Left ventricle myocardium inferior (tissue), 1 donor: ENCODE data around the gene ASTN2. TPM values are rescaled to one million over a fixed set of nuclear protein-coding genes. Genes with fewer than 3 reads are reported as not detected.

Experiments used
- DNase-seq: peaks from one replicate; pipeline ENCODE4 v3.0.0-alpha.2; 2020
- H3K27ac ChIP-seq: fragments of 200-600 bp; replicated peaks from 2 replicates; pipeline ENCODE4 v1.8.0; 2021
- H3K27me3 ChIP-seq: fragments of 200-600 bp; 2 replicates; pipeline ENCODE4 v1.8.0; 2021; ENCODE audit warnings: low read depth
- H3K36me3 ChIP-seq: fragments of 200-600 bp; 2 replicates; pipeline ENCODE4 v1.8.0; 2021
- H3K4me1 ChIP-seq: fragments of 200-600 bp; 2 replicates; pipeline ENCODE4 v1.8.0; 2021
- H3K4me3 ChIP-seq: fragments of 200-600 bp; 2 replicates; pipeline ENCODE4 v1.8.0; 2021; ENCODE audit warnings: mild to moderate bottlenecking, moderate library complexity
- H3K9me3 ChIP-seq: fragments of 200-600 bp; replicated peaks from 2 replicates; pipeline ENCODE4 v1.8.0; 2021
- intact Hi-C: fragments of 100-400 bp; cut with micrococcal nuclease; formaldehyde crosslinking; loops from one replicate; pipeline ENCODE4 v1.11.0; 2022
- total RNA-seq: library from RNA; stranded (reverse); fragmentation: NEBNext Ultra II Directional; extraction: Animal tissue kit (Norgen Biotek cat#: 25700); gene quantifications from one replicate; pipeline ENCODE4 v1.2.1, GENCODE V29; 2021
- TF ChIP-seq, protein P1 (sequence below): fragments of 200-600 bp; IDR thresholded peaks from 2 replicates; pipeline ENCODE4 v1.8.0; 2021; ENCODE audit warnings: antibody characterized with exemption, mild to moderate bottlenecking, borderline replicate concordance
- donor health status: DM: no; HTN: yes; CAD: no; lungs with severe emphysema.

Gene ASTN2
- total RNA-seq, 1 donor from 2014 or later = 6.1 TPM

- intact Hi-C loops = no loop called here
- TF ChIP-seq, protein P1, sequence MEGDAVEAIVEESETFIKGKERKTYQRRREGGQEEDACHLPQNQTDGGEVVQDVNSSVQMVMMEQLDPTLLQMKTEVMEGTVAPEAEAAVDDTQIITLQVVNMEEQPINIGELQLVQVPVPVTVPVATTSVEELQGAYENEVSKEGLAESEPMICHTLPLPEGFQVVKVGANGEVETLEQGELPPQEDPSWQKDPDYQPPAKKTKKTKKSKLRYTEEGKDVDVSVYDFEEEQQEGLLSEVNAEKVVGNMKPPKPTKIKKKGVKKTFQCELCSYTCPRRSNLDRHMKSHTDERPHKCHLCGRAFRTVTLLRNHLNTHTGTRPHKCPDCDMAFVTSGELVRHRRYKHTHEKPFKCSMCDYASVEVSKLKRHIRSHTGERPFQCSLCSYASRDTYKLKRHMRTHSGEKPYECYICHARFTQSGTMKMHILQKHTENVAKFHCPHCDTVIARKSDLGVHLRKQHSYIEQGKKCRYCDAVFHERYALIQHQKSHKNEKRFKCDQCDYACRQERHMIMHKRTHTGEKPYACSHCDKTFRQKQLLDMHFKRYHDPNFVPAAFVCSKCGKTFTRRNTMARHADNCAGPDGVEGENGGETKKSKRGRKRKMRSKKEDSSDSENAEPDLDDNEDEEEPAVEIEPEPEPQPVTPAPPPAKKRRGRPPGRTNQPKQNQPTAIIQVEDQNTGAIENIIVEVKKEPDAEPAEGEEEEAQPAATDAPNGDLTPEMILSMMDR = no peak
- H3K4me1 ChIP-seq = no peaks in the 10 kb centered on the region
- H3K36me3 ChIP-seq = no peaks in the 10 kb centered on the region
- H3K27ac ChIP-seq = no peak overlapping the region
- H3K27me3 ChIP-seq = peaks cover 30% of the 10 kb centered on the region
- no peaks in the 10 kb centered on the region for H3K9me3 ChIP-seq
- no peak for DNase-seq
- no peak overlapping the region for H3K4me3 ChIP-seq
Measured at GRCh38 chr9:117459913-117460312, 45.1 kb upstream of the ASTN2 start.

DNA sequence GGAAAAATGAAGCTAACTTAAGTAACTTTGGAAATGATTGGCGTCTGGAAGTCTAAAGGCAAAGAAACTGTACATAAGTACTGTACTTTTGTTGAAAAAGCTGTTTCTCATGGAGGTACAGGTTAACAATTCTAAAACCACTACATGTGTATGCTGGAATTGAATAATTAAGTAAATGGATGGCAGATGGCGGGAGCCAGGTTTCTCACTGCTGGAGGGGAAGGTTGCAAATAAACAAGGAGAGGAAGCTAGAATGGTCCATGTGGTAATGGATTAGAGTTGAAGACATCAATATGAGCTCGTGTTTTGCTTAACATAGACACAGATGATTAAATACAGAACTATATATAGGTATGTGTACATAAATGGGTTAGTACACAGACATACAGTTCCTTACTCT, 43.2 kb upstream of the ASTN2 start:
- no peaks in the 10 kb centered on the region for H3K36me3 ChIP-seq
- no peak for DNase-seq
- TF ChIP-seq, protein P1 = no peak
- no peaks in the 10 kb centered on the region for H3K4me1 ChIP-seq
- peaks cover 37% of the 10 kb centered on the region for H3K27me3 ChIP-seq
- H3K9me3 ChIP-seq = no peaks in the 10 kb centered on the region
- intact Hi-C loops = no loop called here
- no peak overlapping the region for H3K4me3 ChIP-seq
- no peak overlapping the region for H3K27ac ChIP-seq

DNA sequence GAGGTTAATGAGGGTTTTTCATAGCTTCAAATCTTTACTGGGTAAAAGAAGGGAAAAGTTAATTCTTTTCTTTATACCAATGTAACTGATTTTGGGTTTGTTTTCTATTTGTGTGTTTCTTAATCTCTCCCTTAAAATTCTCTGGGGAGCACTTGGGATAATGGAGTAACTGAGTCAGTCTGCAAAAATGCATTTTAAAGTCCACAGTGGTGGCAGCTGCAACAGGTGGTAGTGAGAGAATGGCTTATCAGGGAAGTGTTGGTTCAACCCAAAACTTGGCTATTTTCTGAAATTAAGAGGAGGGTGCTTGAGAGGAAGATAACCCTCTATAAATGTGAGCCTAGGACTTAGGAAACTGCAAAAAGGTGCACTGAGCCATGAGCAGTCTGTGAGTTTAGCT, 39.9 kb upstream of the ASTN2 start:
- H3K4me3 ChIP-seq = no peak overlapping the region
- TF ChIP-seq, protein P1 = no peak
- H3K27ac ChIP-seq = no peak overlapping the region
- H3K4me1 ChIP-seq = no peaks in the 10 kb centered on the region
- H3K27me3 ChIP-seq = peaks cover 31% of the 10 kb centered on the region
- intact Hi-C loops = no loop called here
- H3K9me3 ChIP-seq = no peaks in the 10 kb centered on the region
- DNase-seq = no peak
- H3K36me3 ChIP-seq = no peaks in the 10 kb centered on the region

GRCh38 chr9:117453737-117454136, 38.9 kb upstream of the ASTN2 start:
- no peaks in the 10 kb centered on the region for H3K4me1 ChIP-seq
- H3K36me3 ChIP-seq = no peaks in the 10 kb centered on the region
- no peaks in the 10 kb centered on the region for H3K9me3 ChIP-seq
- intact Hi-C loops = no loop called here
- TF ChIP-seq, protein P1 = no peak
- no peak overlapping the region for H3K4me3 ChIP-seq
- no peak for DNase-seq
- H3K27me3 ChIP-seq = peaks cover 31% of the 10 kb centered on the region
- no peak overlapping the region for H3K27ac ChIP-seq

DNA sequence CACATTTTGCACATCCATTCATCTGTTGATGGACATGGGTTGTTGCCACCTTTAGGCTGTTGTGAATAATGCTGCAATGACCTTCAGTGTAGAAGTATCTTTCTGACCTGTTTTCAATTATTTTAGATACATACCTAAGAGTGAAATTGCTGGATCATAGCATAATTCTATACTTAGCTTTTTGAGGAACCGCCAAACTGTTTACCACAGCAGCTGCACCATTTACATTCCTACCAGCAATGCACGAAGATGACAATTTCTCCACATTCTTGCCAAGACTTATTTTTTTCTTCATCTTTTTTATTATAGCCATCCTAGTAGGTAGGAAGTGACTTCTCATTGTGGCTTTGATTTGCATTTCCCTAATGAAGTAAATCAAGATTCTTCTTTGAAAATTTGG, 36.5 kb upstream of the ASTN2 start:
- Histone ChIP-seq H3K4me3 (no peak overlapping the region), H3K9me3 (no peaks in the 10 kb centered on the region), H3K27ac (no peak overlapping the region), H3K4me1 (no peaks in the 10 kb centered on the region), H3K36me3 (no peaks in the 10 kb centered on the region), H3K27me3 (peaks cover 45% of the 10 kb centered on the region)
- intact Hi-C loops = no loop called here
- no peak for DNase-seq
- TF ChIP-seq, protein P1 = no peak

DNA sequence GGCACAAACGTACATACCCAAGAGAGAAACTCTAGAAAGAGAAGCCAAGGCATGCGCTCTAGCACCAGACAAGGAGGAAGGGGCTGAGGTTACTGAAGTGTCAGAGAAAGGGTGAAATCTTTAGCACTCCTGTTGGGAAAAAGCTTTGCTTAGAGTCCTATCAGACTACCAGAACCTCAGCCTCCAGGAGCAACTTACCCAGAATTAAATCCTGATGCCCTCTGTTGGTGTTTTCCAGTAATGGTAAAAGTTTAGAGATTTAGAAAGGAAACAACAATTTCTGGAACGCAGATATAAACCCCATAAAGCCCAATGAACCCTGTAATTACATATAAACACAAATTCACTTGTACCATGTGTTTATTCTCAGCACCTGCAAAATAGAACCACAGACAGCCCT, 33.2 kb upstream of the ASTN2 start:
- no peaks in the 10 kb centered on the region for H3K36me3 ChIP-seq
- H3K4me1 ChIP-seq = no peaks in the 10 kb centered on the region
- H3K9me3 ChIP-seq = no peaks in the 10 kb centered on the region
- no peak overlapping the region for H3K4me3 ChIP-seq
- TF ChIP-seq, protein P1 = no peak
- no peak overlapping the region for H3K27ac ChIP-seq
- peaks cover 43% of the 10 kb centered on the region for H3K27me3 ChIP-seq
- intact Hi-C loops = no loop called here
- no peak for DNase-seq
